GM18502 (cell line): ENCODE data around the gene OR2F1.

Source experiments
- ATAC-seq: cut with Tn5 transposase; IDR thresholded peaks from one replicate; pipeline ENCODE4 v1.9.1; 2021; ENCODE audit warnings: mild to moderate bottlenecking; ENCODE audit not compliant: unreplicated experiment, poor library complexity

Gene OR2F1

DNA sequence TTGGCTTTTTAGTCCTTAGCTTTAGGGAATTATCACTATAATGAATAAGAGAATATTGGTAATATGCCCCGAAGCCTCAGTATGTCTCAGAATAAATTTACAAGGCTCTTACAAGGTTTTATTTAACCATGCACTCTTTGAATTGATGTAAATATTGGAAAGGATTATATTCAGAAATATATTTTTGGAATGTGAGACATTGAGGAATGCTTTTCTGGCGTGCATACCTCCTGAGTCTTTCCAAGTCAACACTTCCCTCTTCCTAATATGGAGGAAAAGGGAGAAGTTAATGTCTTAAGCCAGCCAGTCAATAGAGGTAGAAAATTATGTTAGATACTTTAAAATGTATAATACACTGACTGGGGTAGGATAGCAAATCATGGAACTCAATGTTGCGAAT, 1.2 kb upstream of the OR2F1 start:
- no peak for ATAC-seq

- no peak for ATAC-seq
Observed at GRCh38 chr7:143954135-143954534, 509 bp upstream of the OR2F1 start.

GRCh38 chr7:143958781-143959180, 4.1 kb downstream of the OR2F1 start:
- ATAC-seq, result no peak

GRCh38 chr7:143960813-143961610, 6.4 kb downstream of the OR2F1 start:
- no peak for ATAC-seq

DNA sequence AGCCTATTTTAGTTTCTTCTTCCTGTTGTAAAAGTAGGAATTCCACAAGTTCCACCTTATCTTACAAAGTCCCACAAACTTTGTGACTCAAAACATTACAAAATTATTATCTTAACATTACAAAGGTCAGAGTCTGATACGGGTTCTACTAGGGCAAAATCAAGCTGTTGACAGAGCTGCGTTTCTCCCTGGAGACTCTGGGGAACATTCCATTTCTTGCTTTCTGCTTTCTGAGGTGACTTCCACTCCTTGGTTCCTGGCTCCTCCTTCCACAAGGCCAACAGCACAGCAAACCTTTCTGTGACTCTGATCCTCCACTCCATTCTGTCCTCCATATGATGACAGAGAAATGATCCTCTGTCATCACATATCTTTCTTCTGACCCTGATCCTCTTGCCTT, 10.6 kb downstream of the OR2F1 start:
- no peak for ATAC-seq

- ATAC-seq, result no peak
Observed at GRCh38 chr7:143967398-143967797, 12.8 kb downstream of the OR2F1 start.

DNA sequence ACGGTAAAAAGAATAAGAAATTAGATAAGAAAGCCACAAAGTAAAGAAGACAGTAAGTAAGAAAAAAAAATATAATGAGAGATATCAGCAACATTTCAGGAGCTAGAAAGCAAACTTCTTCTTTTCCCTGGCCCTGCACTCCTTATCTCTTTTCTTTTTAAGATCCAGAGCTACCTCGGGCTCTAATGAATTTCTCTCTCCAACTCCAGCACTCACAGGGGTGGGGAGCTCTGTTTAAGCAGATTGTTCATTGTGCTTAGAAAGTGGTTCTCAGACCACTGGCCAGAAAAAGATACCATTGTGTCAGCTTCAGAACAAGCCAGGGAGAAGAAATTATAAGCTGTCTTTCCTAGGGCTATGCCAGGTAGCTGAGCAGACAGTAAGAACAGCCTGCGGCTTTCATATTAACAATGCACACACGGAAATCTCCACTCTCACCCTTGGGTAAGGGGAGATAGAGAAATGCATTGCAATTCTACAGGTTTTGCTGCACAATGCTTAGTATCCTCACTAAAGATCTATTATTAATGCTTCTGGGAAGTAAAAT, 19.3 kb downstream of the OR2F1 start:
- ATAC-seq, result no peak

GRCh38 chr7:143974459-143974858, 19.8 kb downstream of the OR2F1 start:
- ATAC-seq, result no peak

- no peak for ATAC-seq
Observed at GRCh38 chr7:143975617-143976016, 21.0 kb downstream of the OR2F1 start.

- ATAC-seq, result no peak
Observed at GRCh38 chr7:143978585-143978984, 23.9 kb downstream of the OR2F1 start.

GRCh38 chr7:143979359-143979758, 24.7 kb downstream of the OR2F1 start:
- ATAC-seq, result no peak

GRCh38 chr7:143979998-143980397, 25.4 kb downstream of the OR2F1 start:
- ATAC-seq, result no peak

- no peak for ATAC-seq
Observed at GRCh38 chr7:143980746-143981510, 26.3 kb downstream of the OR2F1 start.

- no peak for ATAC-seq
Observed at GRCh38 chr7:143983960-143984359, 29.3 kb downstream of the OR2F1 start.

DNA sequence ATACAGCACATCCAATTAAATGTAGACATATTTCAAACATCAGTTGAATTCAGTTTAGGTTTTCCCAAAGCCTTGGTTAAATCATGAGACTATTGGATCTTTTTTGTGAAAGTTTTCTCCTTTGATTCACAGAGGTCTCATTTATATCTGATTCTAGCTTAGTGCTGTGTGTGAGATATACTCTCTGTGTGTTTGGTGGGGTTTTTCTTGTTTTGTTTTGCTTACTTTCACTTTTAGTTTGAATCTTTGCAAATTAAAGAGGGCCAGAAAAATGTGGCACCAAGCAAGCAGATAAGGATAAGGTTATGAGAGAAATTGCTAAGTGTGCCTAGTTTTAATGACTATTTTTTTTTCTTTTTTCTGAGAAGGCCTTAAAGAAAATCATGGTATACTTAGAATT, 32.9 kb downstream of the OR2F1 start:
- peak; percentile 71 for ATAC-seq

- no peak for ATAC-seq
Observed at GRCh38 chr7:143988976-143989745, 34.5 kb downstream of the OR2F1 start.

- no peak for ATAC-seq
Observed at GRCh38 chr7:143992670-143993069, 38.0 kb downstream of the OR2F1 start.

DNA sequence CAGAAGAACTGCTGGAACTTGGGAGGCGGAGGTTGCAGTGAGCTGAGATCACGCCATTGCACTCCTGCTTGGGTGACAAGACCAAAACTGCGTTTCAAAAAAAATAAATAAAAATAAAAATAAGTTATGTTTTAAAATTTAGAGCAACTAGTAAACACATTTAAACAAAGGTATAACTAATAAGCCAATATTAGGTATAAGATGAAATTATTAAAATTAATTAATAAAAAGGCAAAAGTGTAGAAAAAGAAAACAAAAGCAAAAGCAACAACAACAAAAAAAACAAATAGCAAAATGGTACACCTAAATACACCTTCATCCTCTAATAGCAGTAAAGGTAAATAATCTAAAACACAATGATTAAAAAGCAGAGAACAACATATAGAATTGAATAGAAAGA, 39.3 kb downstream of the OR2F1 start:
- no peak for ATAC-seq

DNA sequence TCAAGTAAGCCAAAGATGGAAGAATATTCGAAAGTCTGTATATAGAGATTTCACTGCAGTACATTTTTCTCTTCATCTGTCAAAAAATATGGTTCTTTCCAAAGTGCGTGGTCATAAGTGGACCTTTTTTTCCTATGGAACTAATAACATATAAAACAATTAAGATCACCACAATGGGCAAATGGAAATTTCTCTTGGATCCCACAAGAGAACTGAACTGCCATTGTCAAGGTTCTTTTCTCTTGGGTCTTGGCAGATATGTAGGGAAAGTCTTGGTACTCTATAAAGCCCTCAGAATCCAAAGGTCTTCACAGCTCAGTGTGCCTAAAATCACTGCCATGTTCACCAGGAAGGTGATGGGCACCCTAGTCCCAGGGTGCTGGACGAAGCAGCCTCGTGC, 45.4 kb downstream of the OR2F1 start, which contains the start of gene OR6B1:
Gene OR6B1 (plus strand): TSS at position 301 of the 400 bp plus-strand sequence. CDS start 3,677 bp downstream, outside the sequence.
- ATAC-seq, result no peak

DNA sequence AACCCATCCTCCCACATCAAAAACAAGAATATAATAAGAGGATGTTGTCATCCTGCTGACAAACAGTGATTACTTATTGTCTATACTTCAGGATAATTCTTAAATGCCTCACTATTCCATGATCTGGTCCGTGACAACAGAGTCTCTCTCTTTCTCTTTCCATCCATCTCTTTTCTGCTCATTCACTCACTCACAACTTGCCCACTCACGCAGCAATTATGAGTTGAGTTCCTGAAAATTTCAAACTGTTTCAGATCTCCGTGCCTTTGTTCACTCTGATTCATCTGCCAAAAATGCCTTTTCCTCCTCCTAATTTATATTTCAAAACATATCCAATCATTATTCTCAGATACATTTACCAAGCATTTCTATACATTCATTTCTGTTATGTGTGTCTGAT, 46.9 kb downstream of the OR2F1 start:
- no peak for ATAC-seq

DNA sequence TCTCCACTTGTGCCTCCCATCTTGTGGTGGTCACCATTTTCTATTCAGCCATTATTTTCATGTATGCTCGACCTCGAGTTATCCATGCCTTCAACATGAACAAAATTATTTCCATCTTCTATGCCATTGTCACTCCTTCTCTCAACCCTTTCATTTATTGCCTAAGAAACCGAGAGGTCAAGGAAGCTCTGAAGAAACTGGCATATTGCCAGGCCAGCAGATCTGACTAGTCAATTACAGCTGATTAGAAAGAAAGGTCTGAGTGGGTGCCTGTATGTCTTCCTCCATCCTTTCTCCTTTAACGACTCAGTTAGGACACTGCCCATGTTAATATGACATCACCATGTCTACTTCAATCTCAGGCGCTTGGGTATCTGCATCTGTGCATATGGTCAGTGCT, 50.1 kb downstream of the OR2F1 start:
- ATAC-seq, result no peak
